GM12878 (cell line): ENCODE data around the gene LILRB3. TPM values are rescaled to one million over a fixed set of nuclear protein-coding genes. Genes with fewer than 3 reads are reported as not detected.
"Not testable (repeated sequence)": the region's sequence is repeated elsewhere in the genome, so short reads cannot be mapped to it uniquely, and the experiment has no call there.

Experiments used
- ATAC-seq: fragments of 200-7000 bp; cut with Tn5 transposase; 3 replicates; pipeline ENCODE4 v1.9.1; 2020; ENCODE audit warnings: mild to moderate bottlenecking, moderate library complexity
- Bru-seq: library from RNA; stranded (reverse); fragments of 400-500 nt; gene quantifications from one replicate; lab custom pipeline; 2021; lab: Mats Ljungman, UMichigan
- BruChase-seq, 2 experiments: library from RNA; stranded (reverse); fragments of 400-500 nt; gene quantifications; one replicate each; lab custom pipeline; 2021; lab: Mats Ljungman, UMichigan
- BruUV-seq: library from RNA; stranded (reverse); fragments of 400-500 nt; replicated peaks from 2 replicates; lab custom pipeline; 2021; lab: Mats Ljungman, UMichigan
- CTCF ChIA-PET: fragments of 300-600 bp; sonication (Branson Sonifier 250); formaldehyde crosslinking; extraction: SDS; loops from one replicate; lab custom pipeline; 2021; ENCODE audit warnings: inconsistent platforms; lab: Yijun Ruan, JAX
- POLR2A ChIA-PET: fragments of 350-600 bp; formaldehyde crosslinking; extraction: SDS; loops from one replicate; lab custom pipeline; 2021; ENCODE audit warnings: inconsistent platforms; lab: Charles Lee
- RAD21 ChIA-PET: fragments of 300-600 bp; sonication (Branson Sonifier 250); formaldehyde crosslinking; loops from one replicate; lab custom pipeline; 2023; ENCODE audit warnings: antibody characterized with exemption; ENCODE audit not compliant: unreplicated experiment; lab: Charles Lee
- SMC1A ChIA-PET: fragments of 300-600 bp; sonication (Branson Sonifier 250); formaldehyde crosslinking; loops from one replicate; lab custom pipeline; 2023; ENCODE audit not compliant: unreplicated experiment, uncharacterized antibody; lab: Charles Lee
- DNase-seq: peaks from one replicate; pipeline ENCODE4 v3.0.0-alpha.2; 2011; ENCODE audit warnings: low read depth, low spot score
- FAIRE-seq: peaks from 3 replicates; lab custom pipeline; 2011; peaks lifted over from hg19 to GRCh38; lab: Jason Lieb, UNC
- H2AFZ ChIP-seq: 2 replicates; pipeline ENCODE4 v1.6.0; 2011; ENCODE audit warnings: low read depth, low read length, control low read depth; ENCODE audit not compliant: control insufficient read depth
- H3K27ac ChIP-seq: 2 replicates; pipeline ENCODE4 v1.5.1; 2011; ENCODE audit warnings: control low read depth; ENCODE audit not compliant: control insufficient read depth, insufficient read depth
- H3K27me3 ChIP-seq, 2 experiments: replicated peaks in 1 of 2; 2 replicates each; pipeline versions ENCODE4 v1.6.0 to v1.6.1; 2011; ENCODE audit warnings: low read length in 1 of 2; ENCODE audit not compliant: control insufficient read depth in 2 of 2, insufficient read depth in 2 of 2
- H3K36me3 ChIP-seq, 2 experiments: 2 replicates each; pipeline ENCODE4 v1.5.1; 2011; ENCODE audit warnings: low read length in 1 of 2; ENCODE audit not compliant: control insufficient read depth in 2 of 2, insufficient read depth in 2 of 2
- H3K4me1 ChIP-seq: 2 replicates; pipeline ENCODE4 v1.6.1; 2011; ENCODE audit warnings: mild to moderate bottlenecking, low read length, moderate library complexity, mixed read lengths; ENCODE audit not compliant: control insufficient read depth, insufficient read depth
- H3K4me2 ChIP-seq: 2 replicates; pipeline ENCODE4 v1.6.0; 2011; ENCODE audit warnings: control low read depth; ENCODE audit not compliant: control insufficient read depth, insufficient read depth
- H3K4me3 ChIP-seq: fragments of 200-600 bp; sonication (generic); 2 replicates; pipeline ENCODE4 v1.5.1; 2016
- H3K79me2 ChIP-seq: 2 replicates; pipeline ENCODE4 v1.6.0; 2011; ENCODE audit warnings: low read length; ENCODE audit not compliant: control insufficient read depth, insufficient read depth
- H3K9ac ChIP-seq: 2 replicates; pipeline ENCODE4 v1.8.0; 2011; ENCODE audit warnings: low read length, control low read depth, mixed read lengths; ENCODE audit not compliant: control insufficient read depth, insufficient read depth
- H3K9me3 ChIP-seq: replicated peaks from 3 replicates; pipeline ENCODE4 v1.5.1; 2011; ENCODE audit warnings: mild to moderate bottlenecking, low read length; ENCODE audit not compliant: control insufficient read depth, insufficient read depth
- H4K20me1 ChIP-seq: 2 replicates; pipeline ENCODE4 v1.6.0; 2011; ENCODE audit not compliant: control insufficient read depth, insufficient read depth
- WGBS: methylation state at CpG from one replicate; pipeline ENCODE4 v1.1.6; 2016; ENCODE audit warnings: low lambda C conversion rate; ENCODE audit not compliant: insufficient replicate concordance, insufficient coverage; ENCODE audit errors: missing lambda C conversion rate; 5-methylcytosine and 5-hydroxymethylcytosine counted together
- in situ Hi-C: fragments of 300-500 bp; cut with MboI; formaldehyde crosslinking; loops from 9 replicates; pipeline ENCODE4 v1.14.3; 2018; ENCODE audit warnings: mixed read lengths
- intact Hi-C: fragments of 100-400 bp; cut with micrococcal nuclease; formaldehyde crosslinking; loops from one replicate; pipeline ENCODE4 v1.14.2; 2022; ENCODE audit not compliant: unreplicated experiment
- long read RNA-seq, 2 experiments: library from polyadenylated mRNA; unstranded; transcript quantifications; one replicate each; pipeline ENCODE4 v2.0.0, GENCODE V29; 2019 to 2020
- polyA minus RNA-seq, 3 experiments: library from RNA; depleted of rRNA, polyadenylated mRNA; stranded (reverse); fragments of >200 nt; gene quantifications; 2 replicates each; pipeline ENCODE4 v1.2.3, GENCODE V29; 2011
- polyA plus RNA-seq, 11 experiments: library from polyadenylated mRNA; depleted of rRNA in 4 of 11; unstranded in 6 of 11; stranded (reverse) in 5 of 11; fragments of >200 nt; fragmentation: Nextera tagmentation in 4 of 11; fragmentation: Illumina TruSeq in 1 of 11; extraction: Ambion mirVana in 4 of 11; extraction: Trizol in 1 of 11; gene quantifications; 1 replicate in 1 of 11; 2 replicates in 10 of 11; pipeline versions ENCODE4 v1.2.1 to v1.2.3, GENCODE V29; 2011 to 2016; ENCODE audit warnings: inconsistent platforms in 2 of 11, missing spikeins in 2 of 11, low read depth in 1 of 11
- total RNA-seq, 4 experiments: library from RNA; depleted of rRNA in 3 of 4; stranded (reverse); fragments of >200 nt in 3 of 4; fragmentation: Illumina TruSeq in 1 of 4; extraction: Trizol in 1 of 4; gene quantifications; 2 replicates each; pipeline versions ENCODE4 v1.2.1 to v1.2.3, GENCODE V29; 2013 to 2021

LILRB3 gene
- 2.1 and 4.6 TPM in 2 replicates for total RNA-seq (2013; cell fraction: nucleolus; rRNA removed)
- total RNA-seq (2014; rRNA removed), result 0.06 TPM in 1 of 2 replicates, not detected in the other
- total RNA-seq (2014; rRNA removed; fragmentation: Illumina TruSeq; extraction: Trizol), result not detected in 2 replicates
- 0.18 and 0.29 TPM in 2 replicates for total RNA-seq (2021)
- polyA plus RNA-seq (2011; ENCODE audit: low read depth), result 0.16 TPM
- 0.62 and 1.1 TPM in 2 replicates for polyA plus RNA-seq (2011; rRNA removed)
- polyA plus RNA-seq (2011; cell fraction: cytosol; rRNA removed), result 0.89 and 1.7 TPM in 2 replicates
- polyA plus RNA-seq (2011; cell fraction: nucleus; rRNA removed), result 4.8 and 7.0 TPM in 2 replicates
- 0.65 and 1.0 TPM in 2 replicates for polyA plus RNA-seq (2012)
- polyA plus RNA-seq (2014; fragmentation: Illumina TruSeq; extraction: Trizol), result 0.16 and 2.5 TPM in 2 replicates
- polyA plus RNA-seq (2014; fragmentation: Nextera tagmentation; extraction: Ambion mirVana), result under 1 TPM; 0.04 to 0.31 TPM
- 0.11 and 0.12 TPM in 2 replicates for polyA plus RNA-seq (2014; rRNA removed)
- under 1 TPM; 0.20 to 0.32 TPM for polyA plus RNA-seq (2016; fragmentation: Nextera tagmentation; extraction: Ambion mirVana)
- polyA minus RNA-seq (2011; rRNA and poly(A)+ RNA removed), result 0.82 and 1.1 TPM in 2 replicates
- polyA minus RNA-seq (2011; cell fraction: cytosol; rRNA and poly(A)+ RNA removed), result not detected in 2 replicates
- polyA minus RNA-seq (2011; cell fraction: nucleus; rRNA and poly(A)+ RNA removed), result 0.73 and 1.1 TPM in 2 replicates
- percentile 22 among the genes with signal in this experiment for Bru-seq, nascent RNA
- BruChase-seq, experiment 1, labeled RNA remaining after a 6-hour chase, result percentile 15 among the genes with signal in this experiment
- percentile 17 among the genes with signal in this experiment for BruChase-seq, experiment 2, labeled RNA remaining after a 2-hour chase
- long read RNA-seq, experiment 1, result 0 reads
- long read RNA-seq, experiment 2, result 0 reads

GRCh38 chr19:54222474-54223276 lies at the start of gene LILRB3:
LILRB3 (minus strand) TSS chr19:54223007; CDS start chr19:54222976, 31 bp downstream.
- CTCF ChIA-PET, result interaction anchor here (1.0 to 1.2 kb wide), 2 partner anchors 10 to 43 kb away, joined by 3 to 6 read pairs; no protein-coding TSS in a partner anchor
- H3K9me3 ChIP-seq, FAIRE-seq, H3K27ac ChIP-seq, intact Hi-C loops, H3K79me2 ChIP-seq, H3K4me3 ChIP-seq, RAD21 ChIA-PET, POLR2A ChIA-PET, H3K9ac ChIP-seq, H3K4me1 ChIP-seq, H3K36me3 ChIP-seq, H3K4me2 ChIP-seq, SMC1A ChIA-PET, H3K27me3 ChIP-seq, H2AFZ ChIP-seq, in situ Hi-C loops, DNase-seq, BruUV-seq, H4K20me1 ChIP-seq: not testable (repeated sequence)
- peak; percentile 43 for ATAC-seq
- 34% methylated on average over 16 of the region's 16 CpGs for WGBS

DNA sequence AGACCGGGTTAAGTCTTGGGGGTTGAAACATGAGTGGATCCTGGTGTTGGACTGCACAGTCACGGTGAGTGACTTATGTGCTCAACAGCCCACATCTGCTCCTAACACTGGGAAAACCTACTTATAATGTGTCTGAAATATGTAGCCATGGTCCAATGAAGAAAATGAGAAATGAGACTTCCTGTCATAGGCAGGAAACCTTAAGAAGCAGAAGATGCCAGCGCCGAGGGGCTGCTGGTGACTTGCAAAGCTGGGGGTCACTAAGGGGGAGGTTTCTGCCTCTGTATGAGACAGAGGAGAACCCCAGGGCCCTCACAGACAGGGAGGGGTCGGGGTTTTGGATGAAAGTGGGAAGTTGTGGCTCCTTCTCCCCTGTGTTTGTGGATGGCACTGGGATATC lies 49.4 kb upstream of the LILRB3 start:
- 5% methylated on average over 5 of the region's 5 CpGs for WGBS
- not testable (repeated sequence) for H3K4me3 ChIP-seq

DNA sequence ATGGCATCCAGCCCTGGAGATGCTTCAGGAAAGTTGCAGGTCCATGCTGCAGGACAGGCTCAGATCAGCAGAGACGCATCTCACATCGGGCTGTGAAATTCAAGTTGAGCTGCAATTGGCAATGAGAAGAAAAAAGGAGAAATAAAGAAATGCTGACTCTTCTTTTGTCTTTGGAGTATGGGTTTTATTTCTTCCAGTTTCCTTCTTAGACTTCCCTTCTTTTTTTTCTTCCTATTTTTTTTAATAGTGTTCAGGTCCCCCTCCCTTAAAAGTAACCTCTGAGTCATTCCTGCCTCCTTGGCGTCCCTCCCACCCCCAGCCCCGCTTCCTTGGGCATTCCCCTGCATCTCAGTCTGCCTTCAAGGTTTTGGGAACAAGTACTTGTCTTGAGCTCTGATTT lies 48.8 kb upstream of the LILRB3 start:
- FAIRE-seq, POLR2A ChIA-PET, H3K4me1 ChIP-seq, RAD21 ChIA-PET, H3K4me2 ChIP-seq, H3K27ac ChIP-seq, H3K79me2 ChIP-seq, H3K36me3 ChIP-seq, BruUV-seq, H2AFZ ChIP-seq, H3K9me3 ChIP-seq, ATAC-seq, H3K27me3 ChIP-seq, H3K9ac ChIP-seq, intact Hi-C loops, in situ Hi-C loops, DNase-seq, H4K20me1 ChIP-seq, H3K4me3 ChIP-seq, CTCF ChIA-PET, SMC1A ChIA-PET: not testable (repeated sequence)
- 13% methylated on average over 4 of the region's 4 CpGs for WGBS

More for the DNA sequence above, 49.4 kb upstream of the LILRB3 start:
- H2AFZ ChIP-seq, H3K9me3 ChIP-seq, ATAC-seq, SMC1A ChIA-PET, POLR2A ChIA-PET, FAIRE-seq, CTCF ChIA-PET, BruUV-seq, H4K20me1 ChIP-seq, H3K4me2 ChIP-seq, DNase-seq, H3K4me1 ChIP-seq, RAD21 ChIA-PET, H3K79me2 ChIP-seq, H3K36me3 ChIP-seq, H3K9ac ChIP-seq, in situ Hi-C loops, H3K27me3 ChIP-seq, H3K27ac ChIP-seq, intact Hi-C loops: not testable (repeated sequence)
